Vagina (tissue), 2 donors: ENCODE data around the gene ATXN10. TPM values are rescaled to one million over a fixed set of nuclear protein-coding genes. Genes with fewer than 3 reads are reported as not detected.

Experiments
- DNase-seq, 2 donors: peaks; one replicate each; pipeline ENCODE4 v3.0.0-alpha.2; 2017; ENCODE audit errors: extremely low spot score in 2 of 2
- H3K27ac ChIP-seq: fragments of 200-600 bp; sonication (generic); one replicate; pipeline ENCODE4 v1.5.1; 2019
- H3K27me3 ChIP-seq: fragments of 200-600 bp; sonication (generic); one replicate; pipeline ENCODE4 v1.5.1; 2019
- H3K36me3 ChIP-seq, 2 donors: fragments of 200-600 bp; sonication (generic); one replicate each; pipeline ENCODE4 v1.5.1; 2017 to 2019
- H3K4me1 ChIP-seq: fragments of 200-600 bp; sonication (generic); one replicate; pipeline ENCODE4 v1.5.1; 2019
- H3K4me3 ChIP-seq, 2 donors: fragments of 200-600 bp; sonication (generic); 1 replicate in 1 of 2; 2 replicates in 1 of 2; pipeline ENCODE4 v1.5.1; 2016 to 2019
- H3K9me3 ChIP-seq: fragments of 200-600 bp; sonication (generic); one replicate; pipeline ENCODE4 v1.5.1; 2019
- POLR2A ChIP-seq, 2 donors: fragments of 450-650 bp; IDR thresholded peaks; one replicate each; pipeline ENCODE4 v1.6.1; 2017; ENCODE audit warnings: antibody characterized with exemption in 2 of 2, mild to moderate bottlenecking in 2 of 2, moderate library complexity in 2 of 2
- POLR2AphosphoS5 ChIP-seq, 2 donors: sonication (generic); formaldehyde crosslinking; IDR thresholded peaks; one replicate each; pipeline ENCODE4 v1.9.0; 2017; ENCODE audit warnings: antibody characterized with exemption in 2 of 2, mild to moderate bottlenecking in 2 of 2, low read depth in 1 of 2; ENCODE audit not compliant: insufficient read depth in 1 of 2
- intact Hi-C: fragments of 100-400 bp; cut with DNase I; formaldehyde crosslinking; loops from one replicate; pipeline ENCODE4 v1.15.1; 2023
- total RNA-seq: library from RNA; depleted of rRNA; stranded (reverse); fragments of >200 nt; gene quantifications from one replicate; pipeline ENCODE4 v1.2.3, GENCODE V29; 2016
- TF ChIP-seq, protein P1 (sequence below), 3 experiments: fragments of 450-650 bp in 2 of 3; fragments of 200-600 bp in 1 of 3; sonication (generic) in 1 of 3; IDR thresholded peaks; one replicate each; pipeline ENCODE4 v1.5.1; 2017 to 2019; ENCODE audit warnings: antibody characterized with exemption in 3 of 3, mild to moderate bottlenecking in 2 of 3, moderate library complexity in 2 of 3

The ATXN10 gene
- total RNA-seq, 1 donor from 2014 or later = 116 TPM

GRCh38 chr22:45731798-45732495, 60.3 kb downstream of the ATXN10 start:
- TF ChIP-seq, protein P1, sequence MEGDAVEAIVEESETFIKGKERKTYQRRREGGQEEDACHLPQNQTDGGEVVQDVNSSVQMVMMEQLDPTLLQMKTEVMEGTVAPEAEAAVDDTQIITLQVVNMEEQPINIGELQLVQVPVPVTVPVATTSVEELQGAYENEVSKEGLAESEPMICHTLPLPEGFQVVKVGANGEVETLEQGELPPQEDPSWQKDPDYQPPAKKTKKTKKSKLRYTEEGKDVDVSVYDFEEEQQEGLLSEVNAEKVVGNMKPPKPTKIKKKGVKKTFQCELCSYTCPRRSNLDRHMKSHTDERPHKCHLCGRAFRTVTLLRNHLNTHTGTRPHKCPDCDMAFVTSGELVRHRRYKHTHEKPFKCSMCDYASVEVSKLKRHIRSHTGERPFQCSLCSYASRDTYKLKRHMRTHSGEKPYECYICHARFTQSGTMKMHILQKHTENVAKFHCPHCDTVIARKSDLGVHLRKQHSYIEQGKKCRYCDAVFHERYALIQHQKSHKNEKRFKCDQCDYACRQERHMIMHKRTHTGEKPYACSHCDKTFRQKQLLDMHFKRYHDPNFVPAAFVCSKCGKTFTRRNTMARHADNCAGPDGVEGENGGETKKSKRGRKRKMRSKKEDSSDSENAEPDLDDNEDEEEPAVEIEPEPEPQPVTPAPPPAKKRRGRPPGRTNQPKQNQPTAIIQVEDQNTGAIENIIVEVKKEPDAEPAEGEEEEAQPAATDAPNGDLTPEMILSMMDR (IDR thresholded peaks at IDR 0.05) = no peak
- TF ChIP-seq POLR2AphosphoS5 (IDR thresholded peaks at IDR 0.05; ENCODE audit: insufficient read depth in 1 of 2, low read depth in 1 of 2) = no peak
- TF ChIP-seq POLR2A (IDR thresholded peaks at IDR 0.05) = no peak
- no peaks in the 10 kb centered on the region for H3K4me1 ChIP-seq
- peaks cover 0 to 10% of the 10 kb centered on the region in 2 donors for H3K36me3 ChIP-seq
- no peak overlapping the region for H3K27ac ChIP-seq
- intact Hi-C loops = no loop called here
- no peaks in the 10 kb centered on the region for H3K27me3 ChIP-seq
- H3K9me3 ChIP-seq = no peaks in the 10 kb centered on the region
- H3K4me3 ChIP-seq = no peak overlapping the region
- DNase-seq = no peak

DNA sequence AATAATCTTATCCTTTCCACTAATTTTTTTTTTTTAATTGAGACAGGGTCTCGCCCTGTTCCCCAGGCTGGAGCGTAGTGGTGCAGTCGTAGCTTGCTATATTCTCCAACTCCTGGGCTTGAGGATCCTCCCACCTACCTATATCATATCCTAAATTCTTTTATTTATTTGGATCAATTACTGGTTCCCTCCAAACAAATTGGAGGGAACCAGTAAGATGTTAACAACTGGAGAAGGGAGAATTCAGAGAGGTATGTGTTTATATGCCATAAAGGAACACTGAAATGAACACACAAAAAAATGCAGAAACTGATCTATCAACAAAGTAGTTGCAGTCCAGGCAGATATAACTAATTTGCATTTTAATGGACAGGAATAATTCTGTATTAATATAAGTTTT, 63.6 kb downstream of the ATXN10 start:
- Histone ChIP-seq H3K36me3 (peaks cover 0 to 24% of the 10 kb centered on the region in 2 donors), H3K4me3 (no peak overlapping the region), H3K9me3 (no peaks in the 10 kb centered on the region), H3K27me3 (no peaks in the 10 kb centered on the region), H3K27ac (no peak overlapping the region), H3K4me1 (no peaks in the 10 kb centered on the region)
- no peak for TF ChIP-seq POLR2A (IDR thresholded peaks at IDR 0.05)
- TF ChIP-seq POLR2AphosphoS5 (IDR thresholded peaks at IDR 0.05; ENCODE audit: insufficient read depth in 1 of 2, low read depth in 1 of 2) = no peak
- TF ChIP-seq, protein P1 (IDR thresholded peaks at IDR 0.05) = no peak
- intact Hi-C loops = no loop called here
- DNase-seq = no peak

- H3K27ac ChIP-seq = no peak overlapping the region
- peaks cover 11% of the 10 kb centered on the region for H3K4me1 ChIP-seq
- no peak for DNase-seq
- intact Hi-C loops = no loop called here
- H3K27me3 ChIP-seq = no peaks in the 10 kb centered on the region
- no peaks in the 10 kb centered on the region for H3K9me3 ChIP-seq
- no peak for TF ChIP-seq POLR2AphosphoS5 (IDR thresholded peaks at IDR 0.05; ENCODE audit: insufficient read depth in 1 of 2, low read depth in 1 of 2)
- TF ChIP-seq POLR2A (IDR thresholded peaks at IDR 0.05) = no peak
- TF ChIP-seq, protein P1 (IDR thresholded peaks at IDR 0.05) = no peak
- H3K4me3 ChIP-seq = no peak overlapping the region
- peaks cover 0 to 41% of the 10 kb centered on the region in 2 donors for H3K36me3 ChIP-seq
Measured at GRCh38 chr22:45738206-45738605, 66.6 kb downstream of the ATXN10 start.

- peaks cover 0 to 49% of the 10 kb centered on the region in 2 donors for H3K36me3 ChIP-seq
Measured at GRCh38 chr22:45740236-45740635, 68.6 kb downstream of the ATXN10 start.

More at GRCh38 chr22:45740236-45740635, 68.6 kb downstream of the ATXN10 start:
- Histone ChIP-seq H3K9me3 (no peaks in the 10 kb centered on the region), H3K4me1 (peaks cover 23% of the 10 kb centered on the region), H3K27ac (no peak overlapping the region), H3K27me3 (no peaks in the 10 kb centered on the region), H3K4me3 (no peak overlapping the region)
- DNase-seq = no peak
- intact Hi-C loops = no loop called here
- TF ChIP-seq POLR2AphosphoS5 (IDR thresholded peaks at IDR 0.05; ENCODE audit: insufficient read depth in 1 of 2, low read depth in 1 of 2) (no peak), POLR2A (IDR thresholded peaks at IDR 0.05) (no peak)
- TF ChIP-seq, protein P1 (IDR thresholded peaks at IDR 0.05) = no peak
